Ovary (tissue), 9 donors: ENCODE data around the gene FAN1. TPM values are rescaled to one million over a fixed set of nuclear protein-coding genes. Genes with fewer than 3 reads are reported as not detected.

Experiments
- DNase-seq, 5 donors: peaks; one replicate each; pipeline ENCODE4 v3.0.0-alpha.2; 2019 to 2020
- H3K27ac ChIP-seq, 2 donors: fragments of 200-600 bp; one replicate each; pipeline versions ENCODE4 v1.5.1 to v1.8.0; 2019 to 2022
- H3K27me3 ChIP-seq: fragments of 200-600 bp; one replicate; pipeline ENCODE4 v1.8.0; 2022
- H3K36me3 ChIP-seq: fragments of 200-600 bp; sonication (generic); one replicate; pipeline ENCODE4 v1.5.1; 2019
- H3K4me1 ChIP-seq: one replicate; pipeline ENCODE4 v1.8.1; 2013; ENCODE audit warnings: mild to moderate bottlenecking, moderate library complexity; ENCODE audit not compliant: insufficient read depth
- H3K4me3 ChIP-seq: fragments of 200-600 bp; sonication (generic); one replicate; pipeline ENCODE4 v1.5.1; 2017
- H3K9me3 ChIP-seq, 2 donors: fragments of 200-600 bp in 1 of 2; sonication (generic) in 1 of 2; one replicate each; pipeline versions ENCODE4 v1.5.1 to v1.8.1; 2013 to 2019; ENCODE audit warnings: mild to moderate bottlenecking in 1 of 2, moderate library complexity in 1 of 2
- EP300 ChIP-seq: sonication (generic); formaldehyde crosslinking; IDR thresholded peaks from one replicate; pipeline ENCODE4 v1.6.1; 2017; ENCODE audit warnings: antibody characterized with exemption
- POLR2A ChIP-seq: fragments of 450-650 bp; IDR thresholded peaks from one replicate; pipeline ENCODE4 v1.6.1; 2017; ENCODE audit warnings: antibody characterized with exemption, mild to moderate bottlenecking, moderate library complexity
- WGBS, 3 donors: extraction: QIAGEN DNeasy Blood & Tissue Kit in 1 of 3; methylation state at CpG; one replicate each; pipeline versions ENCODE4 v1.1.5 to v1.1.7; 2013 to 2017; 5-methylcytosine and 5-hydroxymethylcytosine counted together
- intact Hi-C, 4 donors: fragments of 100-400 bp; cut with DNase I; formaldehyde crosslinking; loops; one replicate each; pipeline versions ENCODE4 v1.11.0 to v1.15.1; 2022 to 2023
- polyA plus RNA-seq, 2 donors: library from polyadenylated mRNA; stranded (reverse); fragments of 200-250 nt in 1 of 2; fragments of 350-450 nt in 1 of 2; fragmentation: Illumina TruSeq in 1 of 2; extraction: RNeasy Lipid Tissue Mini Kit (QIAGEN cat#74804) in 1 of 2; gene quantifications; one replicate each; pipeline ENCODE4 v1.2.3, GENCODE V29; 2013 to 2014
- total RNA-seq, 7 donors: library from RNA; depleted of rRNA in 2 of 7; stranded (reverse); fragments of >200 nt in 2 of 7; fragmentation: NEBNext Ultra II Directional in 3 of 7; extraction: Animal tissue kit (Norgen Biotek cat#: 25700) in 3 of 7; gene quantifications; one replicate each; pipeline versions ENCODE4 v1.1.0 to v1.2.4, GENCODE V29; 2016 to 2023
- TF ChIP-seq, protein P1 (sequence below), 3 donors: fragments of 450-650 bp in 2 of 3; fragments of 200-600 bp in 1 of 3; IDR thresholded peaks; one replicate each; pipeline versions ENCODE4 v1.5.1 to v1.8.0; 2016 to 2022; ENCODE audit warnings: antibody characterized with exemption in 3 of 3, mild to moderate bottlenecking in 1 of 3
- donor health status: DM: no; HTN: no; CAD: no; lungs with moderate emphysema.
- donor health status: DM: no; HTN: no; CAD: no.
- donor health status: Bipolar disorder and iron deficiency.
- donor health status: DM: yes; HTN: yes; CAD: no.
- donor health status: DM: no; HTN: no; CAD: no.
- donor health status: DM: yes; HTN: yes; CAD: no.

Gene FAN1
- total and polyA plus RNA-seq, 9 donors, result 10.1 to 24.1 (median 18.1) TPM

DNA sequence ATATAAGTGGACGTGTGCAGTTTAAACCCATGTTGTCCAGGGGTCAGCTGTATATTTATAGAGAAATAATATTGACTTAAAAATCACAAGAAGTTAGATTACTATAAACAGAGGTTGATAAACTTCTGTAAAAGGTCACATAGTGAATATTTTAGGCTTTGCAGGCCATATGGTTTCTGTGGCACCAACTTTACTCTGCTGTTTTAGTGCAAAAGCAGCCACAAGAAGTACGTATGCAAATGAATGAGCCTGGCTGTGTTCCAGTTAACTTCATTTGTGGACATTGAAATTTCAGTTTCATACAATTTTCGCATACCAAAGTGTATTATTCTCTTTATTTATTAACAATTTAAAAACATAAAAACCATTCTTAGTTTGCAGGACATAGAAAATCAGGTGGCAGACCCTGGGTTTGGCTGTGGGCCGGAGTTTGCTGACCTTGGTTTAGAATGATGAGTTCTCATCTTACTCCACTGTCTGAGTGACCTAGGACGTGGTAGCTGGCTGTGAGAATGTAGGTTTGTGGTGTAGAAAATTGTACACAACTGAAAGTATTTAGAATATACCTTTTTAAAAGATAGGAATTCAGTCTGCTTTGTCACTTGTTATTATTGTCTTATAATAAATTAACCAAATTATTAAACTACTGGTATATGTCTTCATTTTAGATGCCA, 16.3 kb downstream of the FAN1 start:
- Histone ChIP-seq H3K27ac (no peak overlapping the region), H3K27me3 (no peaks in the 10 kb centered on the region), H3K4me1 (no peaks in the 10 kb centered on the region), H3K4me3 (no peak overlapping the region), H3K9me3 (no peaks in the 10 kb centered on the region), H3K36me3 (no peaks in the 10 kb centered on the region)
- TF ChIP-seq POLR2A (no peak), EP300 (no peak)
- TF ChIP-seq, protein P1, sequence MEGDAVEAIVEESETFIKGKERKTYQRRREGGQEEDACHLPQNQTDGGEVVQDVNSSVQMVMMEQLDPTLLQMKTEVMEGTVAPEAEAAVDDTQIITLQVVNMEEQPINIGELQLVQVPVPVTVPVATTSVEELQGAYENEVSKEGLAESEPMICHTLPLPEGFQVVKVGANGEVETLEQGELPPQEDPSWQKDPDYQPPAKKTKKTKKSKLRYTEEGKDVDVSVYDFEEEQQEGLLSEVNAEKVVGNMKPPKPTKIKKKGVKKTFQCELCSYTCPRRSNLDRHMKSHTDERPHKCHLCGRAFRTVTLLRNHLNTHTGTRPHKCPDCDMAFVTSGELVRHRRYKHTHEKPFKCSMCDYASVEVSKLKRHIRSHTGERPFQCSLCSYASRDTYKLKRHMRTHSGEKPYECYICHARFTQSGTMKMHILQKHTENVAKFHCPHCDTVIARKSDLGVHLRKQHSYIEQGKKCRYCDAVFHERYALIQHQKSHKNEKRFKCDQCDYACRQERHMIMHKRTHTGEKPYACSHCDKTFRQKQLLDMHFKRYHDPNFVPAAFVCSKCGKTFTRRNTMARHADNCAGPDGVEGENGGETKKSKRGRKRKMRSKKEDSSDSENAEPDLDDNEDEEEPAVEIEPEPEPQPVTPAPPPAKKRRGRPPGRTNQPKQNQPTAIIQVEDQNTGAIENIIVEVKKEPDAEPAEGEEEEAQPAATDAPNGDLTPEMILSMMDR (IDR thresholded peaks at IDR 0.05), result no peak
- WGBS, 3 donors, result 69 to 74% (median 73%) methylated on average over 5 of the region's 5 CpGs
- intact Hi-C loops, result no loop called here
- DNase-seq, result no peak

DNA sequence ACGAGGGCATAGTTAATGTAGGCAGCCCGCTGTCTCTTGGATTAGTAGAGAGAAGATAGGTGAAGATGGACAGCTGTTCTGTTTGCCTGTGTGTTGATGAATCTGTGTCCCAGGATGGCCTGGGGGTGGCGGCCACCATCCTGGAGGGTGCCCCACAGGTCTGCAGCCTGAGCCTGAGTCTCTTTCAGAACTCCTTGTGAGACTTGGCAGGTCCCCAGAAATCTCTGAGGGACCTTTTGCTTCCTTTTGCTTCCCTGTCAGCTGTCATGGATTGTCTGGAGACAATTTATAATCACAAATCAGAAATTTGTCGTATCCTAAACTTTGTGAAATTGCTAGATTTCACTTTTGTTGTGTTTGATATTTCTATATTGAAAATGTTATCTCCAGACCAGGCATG, 17.4 kb downstream of the FAN1 start:
- no peak overlapping the region for H3K27ac ChIP-seq
- no peak for DNase-seq
- H3K4me3 ChIP-seq, result no peak overlapping the region
- TF ChIP-seq POLR2A, result no peak
- TF ChIP-seq EP300, result no peak
- TF ChIP-seq, protein P1 (IDR thresholded peaks at IDR 0.05), result no peak
- intact Hi-C loops, result no loop called here
- no peaks in the 10 kb centered on the region for H3K9me3 ChIP-seq
- no peaks in the 10 kb centered on the region for H3K36me3 ChIP-seq
- no peaks in the 10 kb centered on the region for H3K27me3 ChIP-seq
- H3K4me1 ChIP-seq, result no peaks in the 10 kb centered on the region
- whole genome bisulfite sequencing, 3 donors, result 87 to 90% (median 88%) methylated on average over 4 of the region's 4 CpGs

DNA sequence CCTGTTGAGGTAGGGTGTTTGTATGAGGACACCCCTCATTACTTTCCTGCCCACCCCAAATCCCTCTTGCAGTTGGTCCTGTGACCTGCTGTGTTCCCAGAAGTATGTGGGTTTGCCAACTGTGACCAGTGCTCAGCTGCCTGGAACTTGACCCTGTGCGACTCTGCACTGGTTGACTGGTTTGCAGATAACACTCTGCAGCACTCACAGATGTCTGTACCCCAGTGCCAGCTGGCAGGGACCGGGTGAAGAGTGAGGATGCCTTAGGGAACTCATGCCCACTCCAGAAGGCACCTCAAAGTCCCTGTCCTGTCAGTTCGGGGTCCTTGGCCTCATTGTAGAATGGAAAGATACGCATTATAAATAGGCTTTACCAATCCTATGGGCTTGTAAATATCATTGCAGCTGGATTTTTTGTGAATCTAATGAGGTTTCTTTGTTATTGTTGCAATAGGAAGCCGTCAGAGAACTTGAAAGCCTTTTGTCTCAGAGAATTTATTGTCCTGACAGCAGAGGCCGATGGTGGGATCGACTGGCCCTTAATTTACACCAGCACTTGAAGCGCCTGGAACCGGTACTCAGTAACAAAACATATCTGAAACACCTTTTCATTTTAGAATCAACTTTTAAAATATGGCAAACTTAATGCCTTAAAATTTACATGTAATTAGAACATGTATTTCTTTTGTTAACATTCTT, 18.2 kb downstream of the FAN1 start:
- Histone ChIP-seq H3K9me3 (no peaks in the 10 kb centered on the region), H3K27me3 (no peaks in the 10 kb centered on the region), H3K36me3 (no peaks in the 10 kb centered on the region), H3K4me3 (no peak overlapping the region), H3K27ac (no peak overlapping the region), H3K4me1 (no peaks in the 10 kb centered on the region)
- 71 to 80% (median 76%) methylated on average over 9 of the region's 9 CpGs for WGBS, 3 donors
- intact Hi-C loops, result no loop called here
- TF ChIP-seq, protein P1 (IDR thresholded peaks at IDR 0.05), result no peak
- TF ChIP-seq EP300 (no peak), POLR2A (no peak)
- DNase-seq, result no peak

- no peak for DNase-seq
- Histone ChIP-seq H3K9me3 (no peaks in the 10 kb centered on the region), H3K4me3 (no peak overlapping the region), H3K27ac (no peak overlapping the region), H3K4me1 (no peaks in the 10 kb centered on the region), H3K27me3 (no peaks in the 10 kb centered on the region), H3K36me3 (no peaks in the 10 kb centered on the region)
- TF ChIP-seq POLR2A (no peak), EP300 (no peak)
- TF ChIP-seq, protein P1 (IDR thresholded peaks at IDR 0.05), result no peak
- intact Hi-C loops, result no loop called here
- WGBS, 3 donors, result 81 to 85% (median 84%) methylated on average over 14 of the region's 14 CpGs
Measured at GRCh38 chr15:30922480-30923311, 19.0 kb downstream of the FAN1 start.
